HCT116 (cell line): ENCODE data around the gene PIM3. TPM values are rescaled to one million over a fixed set of nuclear protein-coding genes. Genes with fewer than 3 reads are reported as not detected.
A peak's percentile ranks its signal among the peaks of the same experiment; 100 is the strongest.

ENCODE experiments used
- ATAC-seq: fragments of 200-7000 bp; cut with Tn5 transposase; 2 replicates; pipeline ENCODE4 v1.9.1; 2020; ENCODE audit warnings: mild to moderate bottlenecking, moderate library complexity
- BruUV-seq: library from RNA; stranded (reverse); fragments of 400-500 nt; replicated peaks from 2 replicates; lab custom pipeline; 2021; lab: Mats Ljungman, UMichigan
- CTCF ChIA-PET: fragments of 300-600 bp; sonication (Branson Sonifier 250); formaldehyde crosslinking; loops from one replicate; lab custom pipeline; 2021; ENCODE audit warnings: antibody characterized with exemption; lab: Charles Lee
- POLR2A ChIA-PET: fragments of 300-600, 350-600 bp; sonication (Branson Sonifier 250); formaldehyde crosslinking; loops from one replicate; lab custom pipeline; 2021; ENCODE audit warnings: antibody characterized with exemption; lab: Charles Lee
- RAD21 ChIA-PET, 2 experiments: fragments of 300-600 bp; sonication (Branson Sonifier 250); formaldehyde crosslinking; loops; one replicate each; lab custom pipeline; 2023; ENCODE audit warnings: low total read pairs in 2 of 2; ENCODE audit not compliant: uncharacterized antibody in 2 of 2, unreplicated experiment in 2 of 2, low non-redundant PET in 1 of 2; lab: Charles Lee
- DNase-seq: peaks from one replicate; pipeline ENCODE4 v3.0.0-alpha.2; 2010; ENCODE audit warnings: low read depth, low spot score
- H2AFZ ChIP-seq: fragments of 200-600 bp; shearing (Covaris generic), sonication (generic); 2 replicates; pipeline ENCODE4 v1.6.1; 2017; ENCODE audit warnings: low read depth, mixed run types, mixed read lengths, antibody characterized with exemption, low read length; ENCODE audit not compliant: poor library complexity, severe bottlenecking
- H3K27ac ChIP-seq: 2 replicates; pipeline ENCODE4 v1.5.1; 2012; ENCODE audit warnings: low read depth, low read length
- H3K27me3 ChIP-seq: fragments of 200-600 bp; sonication (generic); 2 replicates; pipeline ENCODE4 v1.6.1; 2016; ENCODE audit warnings: mixed run types, low read length, mixed read lengths; ENCODE audit not compliant: insufficient read depth
- H3K36me3 ChIP-seq, 2 experiments: fragments of 200-500 bp in 1 of 2; fragments of 200-600 bp in 1 of 2; sonication (Bioruptor generic) in 1 of 2; sonication (generic) in 1 of 2; 2 replicates each; pipeline versions ENCODE4 v1.5.1 to v1.6.1; 2014 to 2016; ENCODE audit warnings: low read length in 2 of 2, inconsistent platforms in 1 of 2, mixed read lengths in 1 of 2, mixed run types in 1 of 2; ENCODE audit not compliant: insufficient read depth in 2 of 2, control insufficient read depth in 1 of 2
- H3K4me1 ChIP-seq, 2 experiments: fragments of 200-600 bp in 1 of 2; sonication (generic) in 1 of 2; 2 replicates each; pipeline versions ENCODE4 v1.5.1 to v1.6.1; 2012 to 2017; ENCODE audit warnings: low read length in 2 of 2, inconsistent platforms in 1 of 2, mild to moderate bottlenecking in 1 of 2, mixed read lengths in 1 of 2, mixed run types in 1 of 2, moderate library complexity in 1 of 2; ENCODE audit not compliant: insufficient read depth in 2 of 2, control insufficient read depth in 1 of 2
- H3K4me2 ChIP-seq: fragments of 200-600 bp; sonication (generic); 2 replicates; pipeline ENCODE4 v1.6.1; 2017; ENCODE audit warnings: mixed run types, low read length, mixed read lengths
- H3K4me3 ChIP-seq, 2 experiments: fragments of 200-600 bp in 1 of 2; sonication (generic) in 1 of 2; replicated peaks in 1 of 2; 2 replicates each; pipeline ENCODE4 v1.5.1; 2011 to 2016; ENCODE audit warnings: low read length in 2 of 2, control low read depth in 1 of 2, low read depth in 1 of 2, mild to moderate bottlenecking in 1 of 2, mixed read lengths in 1 of 2, mixed run types in 1 of 2
- H3K79me2 ChIP-seq: fragments of 200-600 bp; sonication (generic); 2 replicates; pipeline ENCODE4 v1.6.1; 2017; ENCODE audit warnings: mild to moderate bottlenecking, mixed run types, low read length, moderate library complexity, mixed read lengths; ENCODE audit not compliant: insufficient read depth
- H3K9ac ChIP-seq: fragments of 200-600 bp; sonication (generic); 2 replicates; pipeline ENCODE4 v1.6.1; 2016; ENCODE audit warnings: low read length, mixed read lengths
- H3K9me2 ChIP-seq: fragments of 200-600 bp; sonication (generic), shearing (Covaris generic); 2 replicates; pipeline ENCODE4 v1.6.1; 2017; ENCODE audit warnings: mixed run types, mild to moderate bottlenecking, moderate library complexity; ENCODE audit not compliant: insufficient read depth
- H3K9me3 ChIP-seq, 2 experiments: fragments of 200-500 bp in 1 of 2; fragments of 200-600 bp in 1 of 2; sonication (Bioruptor generic) in 1 of 2; sonication (generic) in 1 of 2; 2 replicates each; pipeline ENCODE4 v1.6.1; 2014 to 2017; ENCODE audit warnings: low read length in 2 of 2, mixed read lengths in 2 of 2, inconsistent platforms in 1 of 2, low read depth in 1 of 2, mild to moderate bottlenecking in 1 of 2, mixed run types in 1 of 2, moderate library complexity in 1 of 2; ENCODE audit not compliant: control insufficient read depth in 1 of 2, insufficient read depth in 1 of 2
- H4K20me1 ChIP-seq: fragments of 200-600 bp; sonication (generic), shearing (Covaris generic); 2 replicates; pipeline ENCODE4 v1.6.1; 2017; ENCODE audit warnings: mixed run types, mild to moderate bottlenecking, moderate library complexity; ENCODE audit not compliant: insufficient read depth
- CBX3 ChIP-seq: IDR thresholded peaks from 2 replicates; pipeline ENCODE4 v1.6.1; 2012; ENCODE audit warnings: low read depth
- ELF1 ChIP-seq: IDR thresholded peaks from 2 replicates; pipeline ENCODE4 v1.6.1; 2012; ENCODE audit warnings: low read depth, borderline replicate concordance
- EZH2 ChIP-seq: fragments of 200-600 bp; sonication (generic); IDR thresholded peaks from 2 replicates; pipeline ENCODE4 v1.6.1; 2017; ENCODE audit warnings: antibody characterized with exemption, mixed run types
- POLR2A ChIP-seq: IDR thresholded peaks from 2 replicates; pipeline ENCODE4 v1.7.0; 2011; ENCODE audit warnings: borderline replicate concordance; ENCODE audit not compliant: insufficient read depth, insufficient read length; ENCODE audit errors: extremely low read depth
- POLR2AphosphoS5 ChIP-seq: IDR thresholded peaks from 2 replicates; pipeline ENCODE4 v1.6.1; 2011; ENCODE audit warnings: mild to moderate bottlenecking, low read depth, low read length, moderate library complexity
- REST ChIP-seq: IDR thresholded peaks from 2 replicates; pipeline ENCODE4 v1.6.1; 2012; ENCODE audit warnings: low read depth
- TCF7L2 ChIP-seq: IDR thresholded peaks from 2 replicates; pipeline ENCODE4 v1.7.0; 2011; ENCODE audit warnings: borderline replicate concordance, inconsistent platforms; ENCODE audit not compliant: insufficient read depth, insufficient read length; ENCODE audit errors: extremely low read depth
- YY1 ChIP-seq: IDR thresholded peaks from 2 replicates; pipeline ENCODE4 v1.6.1; 2011; ENCODE audit warnings: low read length, low read depth, moderate library complexity, mild to moderate bottlenecking; ENCODE audit not compliant: insufficient replicate concordance; ENCODE audit errors: extremely low read depth
- ZFX ChIP-seq: fragments of 450-650 bp; IDR thresholded peaks from 2 replicates; pipeline ENCODE4 v1.6.1; 2017
- intact Hi-C: fragments of 100-400 bp; cut with micrococcal nuclease; formaldehyde crosslinking; loops from 2 replicates; pipeline ENCODE4 v1.10.0; 2022
- total RNA-seq: library from RNA; stranded (reverse); gene quantifications from one replicate; pipeline ENCODE4 v1.2.1, GENCODE V29; 2021; ENCODE audit not compliant: unreplicated experiment
- TF ChIP-seq, protein P1 (sequence below): IDR thresholded peaks from 2 replicates; pipeline ENCODE4 v1.6.1; 2012

PIM3 gene
- total RNA-seq, 1 experiment from 2014 or later, result 116 TPM

- BruUV-seq, result no TSS peak
- TF ChIP-seq POLR2A (no peak), ELF1 (no peak), REST (no peak), EZH2 (no peak), CBX3 (no peak), POLR2AphosphoS5 (no peak), ZFX (no peak), YY1 (no peak), TCF7L2 (no peak)
- TF ChIP-seq, protein P1, sequence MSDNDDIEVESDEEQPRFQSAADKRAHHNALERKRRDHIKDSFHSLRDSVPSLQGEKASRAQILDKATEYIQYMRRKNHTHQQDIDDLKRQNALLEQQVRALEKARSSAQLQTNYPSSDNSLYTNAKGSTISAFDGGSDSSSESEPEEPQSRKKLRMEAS, result no peak; the same call in 1 of the 2 replicates
- H3K27me3 ChIP-seq, result no peaks in the 10 kb centered on the region
- H3K4me3 ChIP-seq, result no peak overlapping the region
- H3K27ac ChIP-seq, result peak overlapping the region; percentile 60
- ATAC-seq (peak; percentile 17; the same call in 1 of the 2 replicates), DNase-seq (no peak)
- H4K20me1 ChIP-seq, result no peaks in the 10 kb centered on the region
- H3K36me3 ChIP-seq, result no peaks in the 10 kb centered on the region
- H3K9ac ChIP-seq, result peak overlapping the region; percentile 54
- peak overlapping the region; percentile 73 for H3K4me2 ChIP-seq
- H3K79me2 ChIP-seq, result no peaks in the 10 kb centered on the region
- ChIA-PET RAD21 (no interaction called here), POLR2A (interaction anchor here (1.0 to 1.2 kb wide), 2 partner anchors 9 to 11 kb away, joined by 3 to 4 read pairs; partner anchors contain the start of gene PIM3), CTCF (interaction anchor here (0.6 to 1.6 kb wide), 2 partner anchors 20 to 194 kb away, joined by 3 to 7 read pairs; no protein-coding TSS in a partner anchor)
- H3K9me2 ChIP-seq, result no peaks in the 10 kb centered on the region
- H2AFZ ChIP-seq, result no peak overlapping the region
- H3K9me3 ChIP-seq, result no peaks in the 10 kb centered on the region
- H3K4me1 ChIP-seq, result peaks cover 36 to 49% of the 10 kb centered on the region in 2 experiments
- intact Hi-C loops, result no loop called here
These were observed 9.4 kb upstream of the PIM3 start for GRCh38 chr22:49951000-49951677.
